ENCODE measurements around the gene RNU6-8.

RNU6-8 gene

GRCh38 chr14:32205554-32205953, 2.5 kb upstream of the RNU6-8 start:
- no peak for DNase-seq (ENCODE audit: low spot score)

- peak; percentile 62 for DNase-seq (ENCODE audit: low spot score)
Measured at GRCh38 chr14:32203928-32204357, 874 bp upstream of the RNU6-8 start.

- DNase-seq (ENCODE audit: low spot score), result peak; percentile 80
Measured at GRCh38 chr14:32202491-32202997, 525 bp downstream of the RNU6-8 start.

DNA sequence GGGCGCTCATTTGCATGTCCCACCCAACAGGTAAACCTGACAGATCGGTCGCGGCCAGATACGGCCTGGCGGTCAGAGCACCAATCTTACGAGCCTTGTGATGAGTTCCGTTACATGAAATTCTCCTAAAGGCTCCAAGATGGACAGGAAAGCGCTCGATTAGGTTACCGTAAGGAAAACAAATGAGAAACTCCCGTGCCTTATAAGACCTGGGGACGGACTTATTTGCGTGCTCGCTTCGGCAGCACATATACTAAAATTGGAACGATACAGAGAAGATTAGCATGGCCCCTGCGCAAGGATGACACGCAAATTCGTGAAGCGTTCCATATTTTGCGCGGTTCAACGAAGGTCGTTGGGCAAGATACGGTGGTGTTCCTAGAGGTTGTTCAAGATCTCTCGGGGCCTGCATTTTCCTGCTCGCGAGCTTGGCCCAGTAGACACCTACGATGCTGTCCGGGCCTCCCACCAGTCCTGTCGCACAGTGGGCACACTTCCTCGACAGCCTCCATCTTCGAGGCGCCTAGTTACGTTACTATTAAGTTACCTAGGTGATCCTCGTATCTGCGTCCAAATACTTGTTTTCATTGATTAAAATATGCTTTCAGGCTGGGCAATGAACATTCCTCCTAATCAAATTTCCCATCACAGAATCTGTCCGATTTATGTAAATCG, 1.1 kb downstream of the RNU6-8 start, which contains the start of gene RNU6-7:
RNU6-7 (plus strand) TSS at position 230 of the 675 bp plus-strand sequence.
- peak; percentile 80 for DNase-seq (ENCODE audit: low spot score)

DNA sequence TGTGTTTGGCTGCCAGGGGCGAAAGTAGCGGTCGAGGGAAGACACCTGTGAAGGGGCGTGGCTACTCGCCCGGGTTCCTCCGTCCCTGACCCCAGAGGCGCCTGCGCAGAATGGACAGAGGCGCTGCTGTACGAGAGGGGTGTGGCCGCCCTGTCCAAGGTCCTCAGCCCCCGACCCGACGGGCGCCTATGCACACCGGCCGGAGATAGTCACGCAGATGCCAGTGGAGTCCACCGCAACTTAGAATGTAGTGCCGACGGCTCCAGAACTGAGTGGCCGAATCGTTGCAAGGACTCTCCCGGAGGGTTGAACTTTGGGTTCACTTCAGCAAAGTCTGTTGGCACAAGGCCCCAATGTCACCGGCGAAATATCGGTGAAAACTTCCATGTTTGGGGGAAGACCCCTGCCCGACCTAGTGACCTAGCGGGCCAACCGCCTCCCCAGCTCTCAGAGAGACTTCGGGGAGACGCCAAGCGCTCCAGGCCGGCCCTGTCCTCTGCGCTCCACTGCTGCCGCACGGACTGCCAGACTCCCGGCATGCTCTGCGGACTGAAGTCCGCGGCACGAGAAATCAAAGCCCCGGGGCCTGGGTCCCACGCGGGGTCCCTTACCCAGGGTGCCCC, 1.8 kb downstream of the RNU6-8 start:
- DNase-seq (ENCODE audit: low spot score), result peak; percentile 90

DNA sequence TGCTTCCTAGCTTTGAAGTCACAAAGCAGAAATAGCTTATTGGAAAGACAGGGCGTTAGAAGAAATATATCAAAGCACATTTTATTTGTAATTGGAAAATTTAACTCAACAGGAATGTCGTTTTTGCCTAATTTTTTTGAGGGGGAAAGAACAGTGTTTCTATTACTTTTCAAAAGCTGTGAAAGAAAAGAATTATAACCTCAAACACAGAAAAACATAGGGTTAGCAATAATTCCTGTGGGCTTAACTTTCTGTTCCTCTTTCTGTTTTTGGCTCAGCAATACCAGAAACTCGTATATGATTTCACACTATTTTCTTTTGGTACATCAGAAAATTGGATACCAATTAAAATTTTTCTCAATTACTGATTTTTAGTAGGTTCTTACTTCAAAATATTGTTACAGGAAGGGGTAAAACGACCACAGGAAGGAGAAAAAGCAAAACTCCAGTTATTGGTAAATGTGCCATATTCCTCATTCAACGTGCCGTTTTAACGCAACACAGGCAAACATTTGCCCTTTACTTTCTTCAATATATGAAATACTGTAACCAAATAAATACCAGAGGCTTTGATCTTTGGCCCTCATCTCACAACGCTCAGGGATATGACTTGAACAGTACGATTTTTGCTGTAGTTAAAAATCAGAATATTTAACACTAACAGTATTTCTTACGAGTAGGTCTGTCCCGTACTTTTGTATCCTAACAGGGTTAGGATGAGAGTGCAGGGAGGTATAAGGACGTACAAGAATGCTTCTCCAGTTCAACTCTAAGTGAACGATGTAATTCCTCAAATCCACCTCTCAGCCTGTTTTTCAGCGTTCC, 2.5 kb downstream of the RNU6-8 start:
- no peak for DNase-seq (ENCODE audit: low spot score)

GRCh38 chr14:32197919-32198318, 5.2 kb downstream of the RNU6-8 start:
- no peak for DNase-seq (ENCODE audit: low spot score)

DNA sequence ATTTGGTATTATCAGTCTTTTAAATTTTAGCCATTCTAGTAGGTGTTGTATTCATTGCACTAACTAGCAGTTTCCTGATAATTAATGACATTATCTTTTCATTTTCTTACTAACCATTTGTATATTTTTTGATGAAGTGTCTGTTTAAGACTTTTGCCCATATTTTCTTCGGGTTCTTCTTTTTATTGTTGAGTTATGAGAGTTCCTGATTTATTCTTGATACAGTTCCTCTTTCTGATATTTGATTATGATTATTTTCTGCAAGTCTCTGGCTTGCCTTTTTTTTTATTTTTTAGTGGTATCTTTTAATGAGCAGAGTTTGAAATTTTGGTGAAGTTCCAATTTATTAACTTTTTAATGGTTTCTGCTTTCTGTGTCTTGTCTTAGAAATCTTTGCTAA, 7.4 kb downstream of the RNU6-8 start:
- no peak for DNase-seq (ENCODE audit: low spot score)

DNA sequence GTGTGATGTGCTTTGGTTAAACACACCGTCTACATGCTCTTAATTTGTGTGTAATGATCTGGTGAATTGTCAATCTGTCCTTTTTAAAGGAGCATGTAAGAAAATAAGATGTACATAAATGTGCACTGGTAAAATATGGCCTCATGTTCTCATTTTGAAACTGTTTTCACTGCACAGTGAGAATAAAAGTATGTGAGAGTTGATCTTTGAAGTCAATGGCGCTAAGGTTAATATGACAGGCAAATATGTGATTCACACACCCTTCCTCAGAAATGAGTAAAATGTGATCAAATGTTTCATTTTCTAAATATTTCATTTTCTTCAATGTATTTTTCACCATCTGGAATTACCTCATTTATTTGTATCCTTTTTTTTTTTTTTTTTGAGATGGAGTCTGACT, 9.5 kb downstream of the RNU6-8 start:
- no peak for DNase-seq (ENCODE audit: low spot score)

GRCh38 chr14:32192712-32193373, 10.2 kb downstream of the RNU6-8 start:
- DNase-seq (ENCODE audit: low spot score), result no peak

- DNase-seq (ENCODE audit: low spot score), result no peak
Measured at GRCh38 chr14:32190673-32191072, 12.4 kb downstream of the RNU6-8 start.

DNA sequence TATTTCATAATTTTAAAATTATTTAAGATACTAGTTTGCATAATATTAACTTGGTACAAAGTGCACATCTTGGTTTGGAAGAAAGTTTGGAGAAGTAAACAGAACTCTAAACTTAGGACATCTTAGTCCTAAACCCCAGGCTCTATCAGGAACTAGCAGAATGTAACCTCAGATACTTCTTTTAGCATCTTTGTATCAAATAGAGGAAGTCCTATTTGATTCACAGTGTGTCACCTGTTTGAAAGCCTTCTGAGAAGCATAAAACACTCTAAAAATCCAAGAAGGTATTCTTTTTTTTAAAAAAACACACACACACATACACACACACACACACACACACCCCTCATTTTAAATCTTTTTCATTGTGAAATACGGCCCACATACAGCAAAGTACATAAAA, 13.3 kb downstream of the RNU6-8 start:
- DNase-seq (ENCODE audit: low spot score), result no peak

- DNase-seq (ENCODE audit: low spot score), result no peak
Measured at GRCh38 chr14:32186248-32186647, 16.8 kb downstream of the RNU6-8 start.

DNA sequence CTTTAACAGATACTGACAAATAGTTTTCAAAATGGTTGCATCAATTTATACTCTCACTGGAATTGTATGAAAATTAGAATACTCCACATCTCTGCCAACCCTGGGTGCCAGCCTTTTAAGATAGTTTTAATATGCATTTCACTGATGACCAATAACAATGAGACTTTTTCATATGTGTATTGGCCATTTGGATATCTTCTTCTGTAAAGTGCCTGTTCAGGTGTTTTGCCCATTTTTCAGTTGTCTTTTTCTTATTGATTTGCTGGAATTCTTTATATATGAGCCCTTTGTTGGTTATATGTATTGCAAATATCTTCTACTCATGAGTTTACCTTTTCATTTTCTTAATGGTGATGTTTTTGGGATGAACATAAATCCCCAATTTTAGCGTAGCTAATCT, 18.0 kb downstream of the RNU6-8 start:
- DNase-seq (ENCODE audit: low spot score), result no peak

GRCh38 chr14:32183151-32184058, 19.7 kb downstream of the RNU6-8 start:
- DNase-seq (ENCODE audit: low spot score), result no peak

- DNase-seq (ENCODE audit: low spot score), result no peak
Measured at GRCh38 chr14:32171469-32171868, 31.6 kb downstream of the RNU6-8 start.

DNA sequence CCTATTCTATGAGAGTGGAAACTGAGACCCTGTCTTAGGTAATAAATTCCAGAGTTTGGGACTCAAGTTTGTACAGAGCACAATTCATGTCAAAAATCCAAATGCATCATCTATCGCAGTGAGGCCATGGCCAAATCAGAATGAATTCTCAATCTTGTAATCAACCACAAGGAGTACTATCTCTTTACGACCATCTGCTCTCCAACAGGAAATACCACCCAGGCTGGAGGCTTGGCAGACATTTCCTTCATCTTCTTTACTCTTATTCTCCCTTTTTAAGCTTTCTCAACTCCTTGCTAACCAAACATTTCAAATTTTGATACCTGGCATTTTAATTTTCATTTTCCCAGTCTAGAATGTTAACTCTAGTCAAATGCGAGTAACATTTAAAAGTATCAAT, 33.9 kb downstream of the RNU6-8 start:
- no peak for DNase-seq (ENCODE audit: low spot score)

DNA sequence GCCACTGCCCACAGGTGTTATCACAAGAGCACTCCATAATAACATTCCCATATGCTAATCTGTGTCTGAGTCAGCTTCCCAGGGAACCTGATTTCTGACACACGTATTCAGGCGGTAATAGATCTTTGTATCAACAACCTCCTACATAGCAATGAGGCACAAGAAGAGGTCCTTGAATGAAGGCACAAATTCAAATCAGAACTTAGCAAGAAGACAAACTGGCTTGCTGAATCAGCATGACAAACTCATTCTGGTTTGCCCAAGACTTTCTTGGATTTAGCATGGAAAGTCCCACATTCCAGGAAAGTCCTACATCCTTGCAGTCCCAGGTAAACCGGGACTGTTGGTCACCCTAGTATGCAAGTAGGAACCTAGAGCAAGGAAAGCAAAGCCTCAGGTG, 35.2 kb downstream of the RNU6-8 start:
- no peak for DNase-seq (ENCODE audit: low spot score)

- DNase-seq (ENCODE audit: low spot score), result no peak
Measured at GRCh38 chr14:32166924-32167323, 36.1 kb downstream of the RNU6-8 start.

DNA sequence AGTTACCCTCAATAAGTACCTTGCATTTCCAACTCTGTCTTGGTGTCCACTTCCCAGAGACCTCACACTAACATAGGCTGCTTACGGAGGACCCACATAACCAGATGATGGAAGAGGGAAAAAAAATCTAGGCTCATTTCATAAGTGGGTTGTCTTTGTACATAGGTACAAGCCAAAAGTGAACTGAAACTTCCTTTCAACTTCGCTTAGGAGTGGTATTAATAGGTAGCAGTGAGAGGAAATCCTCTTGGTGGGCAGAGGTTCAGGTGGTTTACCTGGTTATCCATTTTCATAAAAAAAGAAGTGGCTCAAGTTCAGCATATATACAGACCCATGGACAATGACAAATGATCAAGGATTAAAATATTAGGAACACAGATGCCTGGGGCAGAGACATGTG, 37.0 kb downstream of the RNU6-8 start:
- DNase-seq (ENCODE audit: low spot score), result no peak
